Kidney (tissue), 14 donors: ENCODE data around the gene ENTREP1. TPM values are rescaled to one million over a fixed set of nuclear protein-coding genes. Genes with fewer than 3 reads are reported as not detected.

Experiments
- DNase-seq, 5 donors: peaks; one replicate each; pipeline ENCODE4 v3.0.0-alpha.2; 2013 to 2020
- FAIRE-seq: peaks from 2 replicates; lab custom pipeline; 2012; peaks lifted over from hg19 to GRCh38; lab: Jason Lieb, UNC
- H3K27ac ChIP-seq, 2 donors: one replicate each; pipeline ENCODE4 v1.7.0; 2013; ENCODE audit warnings: low read depth in 2 of 2, low read length in 2 of 2, inconsistent platforms in 1 of 2
- H3K27me3 ChIP-seq: one replicate; pipeline ENCODE4 v1.7.1; 2013; ENCODE audit warnings: low read length, inconsistent platforms; ENCODE audit not compliant: control insufficient read depth, insufficient read depth
- H3K36me3 ChIP-seq, 3 donors: one replicate each; pipeline versions ENCODE4 v1.7.0 to v1.7.1; 2013; ENCODE audit warnings: low read length in 3 of 3, control low read depth in 1 of 3, inconsistent platforms in 1 of 3; ENCODE audit not compliant: insufficient read depth in 3 of 3, control insufficient read depth in 2 of 3
- H3K4me1 ChIP-seq, 3 donors: one replicate each; pipeline versions ENCODE4 v1.7.0 to v1.7.1; 2013; ENCODE audit warnings: low read length in 3 of 3, inconsistent platforms in 1 of 3, low read depth in 1 of 3; ENCODE audit not compliant: control insufficient read depth in 2 of 3, insufficient read depth in 2 of 3
- H3K4me3 ChIP-seq, 3 donors: one replicate each; pipeline versions ENCODE4 v1.7.0 to v1.8.1; 2013; ENCODE audit warnings: low read length in 3 of 3, control low read depth in 1 of 3, inconsistent platforms in 1 of 3
- H3K9ac ChIP-seq, 3 donors: one replicate each; pipeline versions ENCODE4 v1.7.0 to v1.7.1; 2013; ENCODE audit warnings: low read length in 3 of 3, control low read depth in 1 of 3, inconsistent platforms in 1 of 3
- H3K9me3 ChIP-seq, 3 donors: one replicate each; pipeline versions ENCODE4 v1.7.0 to v1.7.1; 2013; ENCODE audit warnings: low read length in 3 of 3, control low read depth in 1 of 3, inconsistent platforms in 1 of 3; ENCODE audit not compliant: control insufficient read depth in 2 of 3, insufficient read depth in 1 of 3
- CTCF ChIP-seq: IDR thresholded peaks from 3 replicates; pipeline ENCODE4 v1.5.1; 2012; ENCODE audit warnings: mild to moderate bottlenecking, moderate library complexity, borderline replicate concordance; ENCODE audit not compliant: insufficient read depth; ENCODE audit errors: extremely low read depth
- intact Hi-C: fragments of 100-400 bp; cut with DNase I; formaldehyde crosslinking; loops from one replicate; pipeline ENCODE4 v1.11.1; 2022
- polyA plus RNA-seq: library from polyadenylated mRNA; stranded (reverse); fragments of 350-450 nt; fragmentation: Illumina TruSeq; extraction: RNeasy Lipid Tissue Mini Kit (QIAGEN cat#74804); gene quantifications from one replicate; pipeline ENCODE4 v1.2.3, GENCODE V29; 2014; ENCODE audit warnings: low read depth, low replicate concordance; ENCODE audit not compliant: insufficient read depth
- total RNA-seq: library from RNA; stranded (reverse); fragmentation: NEBNext Ultra II Directional; extraction: Animal tissue kit (Norgen Biotek cat#: 25700); gene quantifications from one replicate; pipeline ENCODE4 v1.2.1, GENCODE V29; 2021
- donor health status: control.
- donor health status: control.
- donor health status: control.
- donor health status: control.
- donor health status: control.
- donor health status: DM: yes; HTN: yes; CAD: no.
- donor health status: Normal renal cell carcinoma (clear cell type).

Gene ENTREP1
- total and polyA plus RNA-seq, 2 donors from 2014 or later, result 7.5 to 8.6 TPM

- no peak for FAIRE-seq
- Histone ChIP-seq H3K27me3 (no peaks in the 10 kb centered on the region), H3K4me1 (peaks cover 0 to 10% (median 7%) of the 10 kb centered on the region in 3 donors), H3K36me3 (no peaks in the 10 kb centered on the region), H3K27ac (no peak overlapping the region), H3K9me3 (no peaks in the 10 kb centered on the region), H3K4me3 (no peak overlapping the region), H3K9ac (no peak overlapping the region)
- peak in 2 of 5 donors; percentile 23 to 66 for DNase-seq
- TF ChIP-seq CTCF, result no peak
- intact Hi-C loops, result no loop called here
Measured at GRCh38 chr9:69391946-69392345, 66.9 kb downstream of the ENTREP1 start.

GRCh38 chr9:69392826-69393225 lies 67.8 kb downstream of the ENTREP1 start:
- no peaks in the 10 kb centered on the region for H3K36me3 ChIP-seq
- DNase-seq (no peak), FAIRE-seq (no peak)
- intact Hi-C loops, result no loop called here
- peaks cover 0 to 10% (median 7%) of the 10 kb centered on the region in 3 donors for H3K4me1 ChIP-seq
- TF ChIP-seq CTCF, result no peak
- H3K9ac ChIP-seq, result no peak overlapping the region
- no peaks in the 10 kb centered on the region for H3K9me3 ChIP-seq
- no peaks in the 10 kb centered on the region for H3K27me3 ChIP-seq
- H3K27ac ChIP-seq, result no peak overlapping the region
- no peak overlapping the region for H3K4me3 ChIP-seq

- Histone ChIP-seq H3K9me3 (no peaks in the 10 kb centered on the region), H3K9ac (no peak overlapping the region), H3K4me1 (peaks cover 0 to 10% (median 7%) of the 10 kb centered on the region in 3 donors), H3K36me3 (no peaks in the 10 kb centered on the region), H3K4me3 (no peak overlapping the region), H3K27ac (no peak overlapping the region), H3K27me3 (no peaks in the 10 kb centered on the region)
- FAIRE-seq (no peak), DNase-seq (no peak)
- no peak for TF ChIP-seq CTCF
- intact Hi-C loops, result no loop called here
Measured at GRCh38 chr9:69393425-69393824, 68.4 kb downstream of the ENTREP1 start.

GRCh38 chr9:69395718-69396117 lies 70.7 kb downstream of the ENTREP1 start:
- H3K4me3 ChIP-seq, result no peak overlapping the region
- DNase-seq (no peak), FAIRE-seq (no peak)
- H3K9me3 ChIP-seq, result no peaks in the 10 kb centered on the region
- intact Hi-C loops, result no loop called here
- no peaks in the 10 kb centered on the region for H3K36me3 ChIP-seq
- H3K4me1 ChIP-seq, result peaks cover 0 to 10% (median 7%) of the 10 kb centered on the region in 3 donors
- no peak overlapping the region for H3K9ac ChIP-seq
- no peak overlapping the region for H3K27ac ChIP-seq
- H3K27me3 ChIP-seq, result no peaks in the 10 kb centered on the region
- no peak for TF ChIP-seq CTCF
